Measurements from ENCODE around the gene GUCY2C.

GRCh38 chr12:14698555-14698954 is 2.2 kb upstream of the GUCY2C start:
- TF ChIP-seq, protein P1, sequence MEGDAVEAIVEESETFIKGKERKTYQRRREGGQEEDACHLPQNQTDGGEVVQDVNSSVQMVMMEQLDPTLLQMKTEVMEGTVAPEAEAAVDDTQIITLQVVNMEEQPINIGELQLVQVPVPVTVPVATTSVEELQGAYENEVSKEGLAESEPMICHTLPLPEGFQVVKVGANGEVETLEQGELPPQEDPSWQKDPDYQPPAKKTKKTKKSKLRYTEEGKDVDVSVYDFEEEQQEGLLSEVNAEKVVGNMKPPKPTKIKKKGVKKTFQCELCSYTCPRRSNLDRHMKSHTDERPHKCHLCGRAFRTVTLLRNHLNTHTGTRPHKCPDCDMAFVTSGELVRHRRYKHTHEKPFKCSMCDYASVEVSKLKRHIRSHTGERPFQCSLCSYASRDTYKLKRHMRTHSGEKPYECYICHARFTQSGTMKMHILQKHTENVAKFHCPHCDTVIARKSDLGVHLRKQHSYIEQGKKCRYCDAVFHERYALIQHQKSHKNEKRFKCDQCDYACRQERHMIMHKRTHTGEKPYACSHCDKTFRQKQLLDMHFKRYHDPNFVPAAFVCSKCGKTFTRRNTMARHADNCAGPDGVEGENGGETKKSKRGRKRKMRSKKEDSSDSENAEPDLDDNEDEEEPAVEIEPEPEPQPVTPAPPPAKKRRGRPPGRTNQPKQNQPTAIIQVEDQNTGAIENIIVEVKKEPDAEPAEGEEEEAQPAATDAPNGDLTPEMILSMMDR (conservative IDR thresholded peaks at IDR 0.05; ENCODE audit: low read length): no peak
- TF ChIP-seq EZH2phosphoT487 (IDR thresholded peaks at IDR 0.05; ENCODE audit: borderline replicate concordance): no peak
